HEK293T (cell line): ENCODE measurements around the gene FBXO31.
"Not testable (repeated sequence)": the region's sequence is repeated elsewhere in the genome, so short reads cannot be mapped to it uniquely, and the experiment has no call there.

Source experiments
- CTCF ChIA-PET: fragments of 350-600 bp; formaldehyde crosslinking; extraction: SDS; loops from one replicate; lab custom pipeline; 2021; ENCODE audit warnings: antibody characterized with exemption, inconsistent platforms; lab: Yijun Ruan, JAX
- POLR2A ChIA-PET: fragments of 350-600 bp; formaldehyde crosslinking; extraction: SDS; loops from one replicate; lab custom pipeline; 2020; ENCODE audit warnings: antibody characterized with exemption, inconsistent platforms; lab: Yijun Ruan, JAX
- DNase-seq: peaks from one replicate; pipeline ENCODE4 v3.0.0; 2012; ENCODE audit warnings: mixed read lengths; ENCODE audit errors: extremely low spot score
- ARNT ChIP-seq: fragments of 450-650 bp; IDR thresholded peaks from 2 replicates; pipeline ENCODE4 v1.6.1; 2017; ENCODE audit warnings: mild to moderate bottlenecking
- BHLHE40 ChIP-seq: fragments of 450-650 bp; IDR thresholded peaks from 2 replicates; pipeline ENCODE4 v1.6.1; 2016; ENCODE audit warnings: mild to moderate bottlenecking, moderate library complexity, borderline replicate concordance
- CTBP1 ChIP-seq: fragments of 450-650 bp; IDR thresholded peaks from 2 replicates; pipeline ENCODE4 v1.6.1; 2016; ENCODE audit warnings: borderline replicate concordance
- ELF4 ChIP-seq: fragments of 450-650 bp; IDR thresholded peaks from 2 replicates; pipeline ENCODE4 v1.6.1; 2017; ENCODE audit warnings: antibody characterized with exemption
- FOXA1 ChIP-seq: fragments of 450-650 bp; IDR thresholded peaks from 2 replicates; pipeline ENCODE4 v1.6.1; 2016; ENCODE audit warnings: mild to moderate bottlenecking
- FOXK2 ChIP-seq: fragments of 450-650 bp; IDR thresholded peaks from 2 replicates; pipeline ENCODE4 v1.6.1; 2016; ENCODE audit warnings: mild to moderate bottlenecking
- FOXM1 ChIP-seq: fragments of 450-650 bp; IDR thresholded peaks from 2 replicates; pipeline ENCODE4 v1.6.1; 2017; ENCODE audit warnings: mild to moderate bottlenecking, borderline replicate concordance
- HDGF ChIP-seq: fragments of 450-650 bp; IDR thresholded peaks from 2 replicates; pipeline ENCODE4 v1.6.1; 2017; ENCODE audit warnings: antibody characterized with exemption, borderline replicate concordance
- L3MBTL2 ChIP-seq: fragments of 450-650 bp; conservative IDR thresholded peaks from 2 replicates; pipeline ENCODE4 v1.6.1; 2016; ENCODE audit warnings: mild to moderate bottlenecking
- LEF1 ChIP-seq: fragments of 450-650 bp; IDR thresholded peaks from 2 replicates; pipeline ENCODE4 v1.6.1; 2017; ENCODE audit warnings: mild to moderate bottlenecking, borderline replicate concordance
- NFRKB ChIP-seq: fragments of 450-650 bp; IDR thresholded peaks from 2 replicates; pipeline ENCODE4 v1.6.1; 2016; ENCODE audit warnings: mild to moderate bottlenecking, moderate library complexity
- SP1 ChIP-seq: fragments of 450-650 bp; IDR thresholded peaks from 2 replicates; pipeline ENCODE4 v1.6.1; 2017
- SUZ12 ChIP-seq: fragments of 450-650 bp; IDR thresholded peaks from 2 replicates; pipeline ENCODE4 v1.6.1; 2016; ENCODE audit warnings: mild to moderate bottlenecking
- TARDBP ChIP-seq: fragments of 450-650 bp; IDR thresholded peaks from 2 replicates; pipeline ENCODE4 v1.6.1; 2016
- ZNF384 ChIP-seq: fragments of 450-650 bp; IDR thresholded peaks from 2 replicates; pipeline ENCODE4 v1.6.1; 2016
- TF ChIP-seq, protein P1 (sequence below): fragments of 450-650 bp; IDR thresholded peaks from 2 replicates; pipeline ENCODE4 v1.6.1; 2016

FBXO31 gene

GRCh38 chr16:87380881-87381280 is 2.7 kb downstream of the FBXO31 start:
- TF ChIP-seq FOXA1 (no peak), CTBP1 (no peak), L3MBTL2 (no peak), ZNF384 (no peak), FOXK2 (no peak), ARNT (no peak), HDGF (no peak), LEF1 (no peak), SUZ12 (no peak), TARDBP (no peak), ELF4 (no peak), SP1 (no peak), NFRKB (no peak)
- TF ChIP-seq, protein P1, sequence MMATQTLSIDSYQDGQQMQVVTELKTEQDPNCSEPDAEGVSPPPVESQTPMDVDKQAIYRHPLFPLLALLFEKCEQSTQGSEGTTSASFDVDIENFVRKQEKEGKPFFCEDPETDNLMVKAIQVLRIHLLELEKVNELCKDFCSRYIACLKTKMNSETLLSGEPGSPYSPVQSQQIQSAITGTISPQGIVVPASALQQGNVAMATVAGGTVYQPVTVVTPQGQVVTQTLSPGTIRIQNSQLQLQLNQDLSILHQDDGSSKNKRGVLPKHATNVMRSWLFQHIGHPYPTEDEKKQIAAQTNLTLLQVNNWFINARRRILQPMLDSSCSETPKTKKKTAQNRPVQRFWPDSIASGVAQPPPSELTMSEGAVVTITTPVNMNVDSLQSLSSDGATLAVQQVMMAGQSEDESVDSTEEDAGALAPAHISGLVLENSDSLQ, result no peak
- no peak for DNase-seq
- CTCF ChIA-PET, result no interaction called here
- POLR2A ChIA-PET, result interaction anchor here (1.3 kb wide), 1 partner anchor 63 kb away, joined by 4 read pairs; no protein-coding TSS in a partner anchor

- POLR2A ChIA-PET, result no interaction called here
- no peak for DNase-seq
- TF ChIP-seq SUZ12 (no peak), FOXK2 (no peak), SP1 (no peak), ARNT (no peak), LEF1 (no peak), CTBP1 (no peak), L3MBTL2 (no peak), ZNF384 (no peak), TARDBP (no peak)
- TF ChIP-seq, protein P1, result no peak
- CTCF ChIA-PET, result no interaction called here
These were observed 3.2 kb downstream of the FBXO31 start for GRCh38 chr16:87380403-87380802.

- CTCF ChIA-PET, POLR2A ChIA-PET, DNase-seq: not testable (repeated sequence)
These were observed 4.2 kb downstream of the FBXO31 start for GRCh38 chr16:87379312-87379752.

GRCh38 chr16:87376660-87377059 is 6.9 kb downstream of the FBXO31 start:
- CTCF ChIA-PET, result no interaction called here
- POLR2A ChIA-PET, result no interaction called here
- TF ChIP-seq L3MBTL2, result no peak
- no peak for TF ChIP-seq LEF1
- no peak for TF ChIP-seq FOXA1
- TF ChIP-seq SP1, result no peak
- no peak for TF ChIP-seq HDGF
- no peak for TF ChIP-seq CTBP1
- no peak for TF ChIP-seq ARNT
- TF ChIP-seq BHLHE40, result no peak
- no peak for TF ChIP-seq ELF4
- TF ChIP-seq FOXM1, result no peak
- TF ChIP-seq, protein P1, result no peak
- no peak for TF ChIP-seq NFRKB
- no peak for TF ChIP-seq ZNF384
- TF ChIP-seq FOXK2, result no peak
- TF ChIP-seq SUZ12, result no peak
- TF ChIP-seq TARDBP, result no peak
- DNase-seq, result no peak

DNA sequence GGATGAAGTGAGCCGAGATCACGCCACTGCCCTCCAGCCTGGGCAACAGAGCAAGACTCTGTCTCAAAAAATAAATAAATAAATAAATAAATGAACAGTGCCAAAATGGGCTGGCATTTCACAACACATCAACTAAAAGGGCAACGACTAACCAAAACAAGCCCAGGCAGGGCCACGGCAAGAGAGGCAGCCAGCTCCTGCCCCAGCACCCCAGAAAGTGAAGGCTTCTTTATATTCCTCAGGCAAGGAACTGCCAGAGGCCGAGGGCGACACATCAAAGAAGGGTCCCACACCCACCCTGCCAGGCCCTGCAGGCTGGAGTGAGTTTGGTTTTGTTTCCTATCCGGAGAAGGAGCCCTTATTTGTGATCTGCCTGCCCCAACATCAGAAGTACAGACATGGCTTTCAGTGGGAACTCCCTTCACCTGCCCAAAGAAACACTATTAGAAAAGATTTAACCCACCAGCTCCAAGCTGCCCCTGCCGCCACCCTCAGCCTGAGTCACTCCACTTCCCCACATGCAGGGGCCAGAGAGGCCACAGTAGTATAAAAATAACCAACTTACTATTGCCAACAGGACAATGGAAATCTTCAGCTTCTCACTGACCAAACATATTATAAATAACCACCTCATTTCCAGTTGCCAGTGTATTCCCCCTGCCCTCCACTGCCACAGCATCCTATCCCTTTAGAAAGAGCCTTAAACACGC is 8.0 kb downstream of the FBXO31 start:
- TF ChIP-seq TARDBP (no peak), FOXM1 (no peak), BHLHE40 (no peak), HDGF (no peak), FOXA1 (no peak), SP1 (no peak), LEF1 (no peak), CTBP1 (no peak), ELF4 (no peak), NFRKB (no peak), ARNT (no peak), ZNF384 (no peak), FOXK2 (no peak), L3MBTL2 (no peak), SUZ12 (no peak)
- TF ChIP-seq, protein P1, result no peak
- ChIA-PET POLR2A (interaction anchor here (1.9 kb wide), 1 partner anchor 8 kb away, joined by 9 read pairs; the partner anchor contains the start of gene FBXO31), CTCF (no interaction called here)
- DNase-seq, result no peak
